ENCODE data around the gene TMCC1. TPM values are rescaled to one million over a fixed set of nuclear protein-coding genes. Genes with fewer than 3 reads are reported as not detected.
A peak's percentile ranks its signal among the peaks of the same experiment; 100 is the strongest.

The TMCC1 gene
- total RNA-seq, 1 experiment from 2014 or later: 23.0 TPM

- Histone ChIP-seq H3K4me1 (ENCODE audit: low read length) (peaks cover 71% of the 10 kb centered on the region), H2AFZ (ENCODE audit: low read length) (no peak overlapping the region), H3K27me3 (ENCODE audit: low read length) (no peaks in the 10 kb centered on the region), H3K4me2 (ENCODE audit: low read depth, low read length, poor library complexity, severe bottlenecking) (no peak overlapping the region), H3K9me3 (ENCODE audit: low read length) (no peaks in the 10 kb centered on the region), H4K20me1 (ENCODE audit: insufficient read depth, low read depth, low read length) (no peaks in the 10 kb centered on the region), H3K9me2 (replicated peaks; ENCODE audit: insufficient read depth, low read length) (no peaks in the 10 kb centered on the region), H3K27ac (ENCODE audit: low read length) (peak overlapping the region; percentile 16; the same call in 1 of the 2 replicates), H3K79me2 (ENCODE audit: low read length) (peaks cover 43% of the 10 kb centered on the region), H3K4me3 (ENCODE audit: low read length) (no peak overlapping the region), H3K36me3 (ENCODE audit: insufficient read depth, low read length) (no peaks in the 10 kb centered on the region), H3K9ac (ENCODE audit: low read length) (no peak overlapping the region)
- no peak for DNase-seq
Observed at GRCh38 chr3:129655291-129655700, 238.2 kb downstream of the TMCC1 start.

- Histone ChIP-seq H3K79me2 (ENCODE audit: low read length) (peaks cover 36% of the 10 kb centered on the region), H3K9me3 (ENCODE audit: low read length) (no peaks in the 10 kb centered on the region), H2AFZ (ENCODE audit: low read length) (no peak overlapping the region), H3K4me1 (ENCODE audit: low read length) (peaks cover 66% of the 10 kb centered on the region), H3K36me3 (ENCODE audit: insufficient read depth, low read length) (no peaks in the 10 kb centered on the region), H3K27me3 (ENCODE audit: low read length) (no peaks in the 10 kb centered on the region), H3K9ac (ENCODE audit: low read length) (no peak overlapping the region), H3K9me2 (replicated peaks; ENCODE audit: insufficient read depth, low read length) (no peaks in the 10 kb centered on the region), H3K4me3 (ENCODE audit: low read length) (no peak overlapping the region), H4K20me1 (ENCODE audit: insufficient read depth, low read depth, low read length) (no peaks in the 10 kb centered on the region), H3K27ac (ENCODE audit: low read length) (0 out of 2 replicates have a peak overlapping the region, but pooled peaks have one; percentile 16), H3K4me2 (ENCODE audit: low read depth, low read length, poor library complexity, severe bottlenecking) (no peak overlapping the region)
- no peak for DNase-seq
Observed at GRCh38 chr3:129654131-129654530, 239.4 kb downstream of the TMCC1 start.

GRCh38 chr3:129653019-129653418 is 240.5 kb downstream of the TMCC1 start:
- Histone ChIP-seq H3K9me3 (ENCODE audit: low read length) (no peaks in the 10 kb centered on the region), H3K27me3 (ENCODE audit: low read length) (no peaks in the 10 kb centered on the region), H3K4me1 (ENCODE audit: low read length) (peaks cover 55% of the 10 kb centered on the region), H4K20me1 (ENCODE audit: insufficient read depth, low read depth, low read length) (no peaks in the 10 kb centered on the region), H3K9me2 (replicated peaks; ENCODE audit: insufficient read depth, low read length) (no peaks in the 10 kb centered on the region), H3K4me2 (ENCODE audit: low read depth, low read length, poor library complexity, severe bottlenecking) (no peak overlapping the region), H2AFZ (ENCODE audit: low read length) (no peak overlapping the region), H3K27ac (ENCODE audit: low read length) (no peak overlapping the region), H3K9ac (ENCODE audit: low read length) (no peak overlapping the region), H3K36me3 (ENCODE audit: insufficient read depth, low read length) (no peaks in the 10 kb centered on the region), H3K79me2 (ENCODE audit: low read length) (peaks cover 28% of the 10 kb centered on the region), H3K4me3 (ENCODE audit: low read length) (no peak overlapping the region)
- DNase-seq: no peak

- Histone ChIP-seq H3K4me2 (ENCODE audit: low read depth, low read length, poor library complexity, severe bottlenecking) (no peak overlapping the region), H3K79me2 (ENCODE audit: low read length) (peaks cover 20% of the 10 kb centered on the region)
Observed at GRCh38 chr3:129651435-129652202, 241.9 kb downstream of the TMCC1 start.

GRCh38 chr3:129650256-129650872 is 243.1 kb downstream of the TMCC1 start:
- H3K9ac ChIP-seq (ENCODE audit: low read length): peak overlapping the region; percentile 38
- H3K9me2 ChIP-seq (replicated peaks; ENCODE audit: insufficient read depth, low read length): no peaks in the 10 kb centered on the region
- H3K36me3 ChIP-seq (ENCODE audit: insufficient read depth, low read length): no peaks in the 10 kb centered on the region
- H3K9me3 ChIP-seq (ENCODE audit: low read length): no peaks in the 10 kb centered on the region
- no peak overlapping the region for H2AFZ ChIP-seq (ENCODE audit: low read length)
- peak; percentile 92 for DNase-seq
- H3K27me3 ChIP-seq (ENCODE audit: low read length): no peaks in the 10 kb centered on the region
- H3K27ac ChIP-seq (ENCODE audit: low read length): peak overlapping the region; percentile 46; the same call in 1 of the 2 replicates
- H3K4me3 ChIP-seq (ENCODE audit: low read length): peak overlapping the region; percentile 7
- no peaks in the 10 kb centered on the region for H4K20me1 ChIP-seq (ENCODE audit: insufficient read depth, low read depth, low read length)
- H3K4me2 ChIP-seq (ENCODE audit: low read depth, low read length, poor library complexity, severe bottlenecking): peak overlapping the region; percentile 59
- H3K4me1 ChIP-seq (ENCODE audit: low read length): peaks cover 28% of the 10 kb centered on the region
- peaks cover 8% of the 10 kb centered on the region for H3K79me2 ChIP-seq (ENCODE audit: low read length)

More at GRCh38 chr3:129651435-129652202, 241.9 kb downstream of the TMCC1 start:
- no peaks in the 10 kb centered on the region for H3K9me2 ChIP-seq (replicated peaks; ENCODE audit: insufficient read depth, low read length)
- no peaks in the 10 kb centered on the region for H4K20me1 ChIP-seq (ENCODE audit: insufficient read depth, low read depth, low read length)
- no peaks in the 10 kb centered on the region for H3K36me3 ChIP-seq (ENCODE audit: insufficient read depth, low read length)
- peaks cover 41% of the 10 kb centered on the region for H3K4me1 ChIP-seq (ENCODE audit: low read length)
- H3K4me3 ChIP-seq (ENCODE audit: low read length): no peak overlapping the region
- H3K27ac ChIP-seq (ENCODE audit: low read length): peak overlapping the region; percentile 46; the same call in 1 of the 2 replicates
- H3K27me3 ChIP-seq (ENCODE audit: low read length): no peaks in the 10 kb centered on the region
- no peak for DNase-seq
- H2AFZ ChIP-seq (ENCODE audit: low read length): no peak overlapping the region
- H3K9ac ChIP-seq (ENCODE audit: low read length): no peak overlapping the region
- no peaks in the 10 kb centered on the region for H3K9me3 ChIP-seq (ENCODE audit: low read length)

GRCh38 chr3:129648391-129648790 is 245.1 kb downstream of the TMCC1 start:
- peaks cover 27% of the 10 kb centered on the region for H3K4me1 ChIP-seq (ENCODE audit: low read length)
- no peaks in the 10 kb centered on the region for H3K36me3 ChIP-seq (ENCODE audit: insufficient read depth, low read length)
- H4K20me1 ChIP-seq (ENCODE audit: insufficient read depth, low read depth, low read length): no peaks in the 10 kb centered on the region
- H3K27me3 ChIP-seq (ENCODE audit: low read length): no peaks in the 10 kb centered on the region
- H3K9me2 ChIP-seq (replicated peaks; ENCODE audit: insufficient read depth, low read length): no peaks in the 10 kb centered on the region
- H3K9me3 ChIP-seq (ENCODE audit: low read length): no peaks in the 10 kb centered on the region
- H3K79me2 ChIP-seq (ENCODE audit: low read length): peaks cover 4% of the 10 kb centered on the region; the same call in 1 of the 2 replicates
- no peak overlapping the region for H3K4me2 ChIP-seq (ENCODE audit: low read depth, low read length, poor library complexity, severe bottlenecking)
- no peak for DNase-seq
- no peak overlapping the region for H2AFZ ChIP-seq (ENCODE audit: low read length)
- no peak overlapping the region for H3K4me3 ChIP-seq (ENCODE audit: low read length)
- H3K27ac ChIP-seq (ENCODE audit: low read length): no peak overlapping the region
- H3K9ac ChIP-seq (ENCODE audit: low read length): no peak overlapping the region

- Histone ChIP-seq H2AFZ (ENCODE audit: low read length) (no peak overlapping the region), H4K20me1 (ENCODE audit: insufficient read depth, low read depth, low read length) (no peaks in the 10 kb centered on the region), H3K27ac (ENCODE audit: low read length) (no peak overlapping the region), H3K4me2 (ENCODE audit: low read depth, low read length, poor library complexity, severe bottlenecking) (no peak overlapping the region), H3K4me1 (ENCODE audit: low read length) (peaks cover 5% of the 10 kb centered on the region), H3K4me3 (ENCODE audit: low read length) (no peak overlapping the region), H3K36me3 (ENCODE audit: insufficient read depth, low read length) (no peaks in the 10 kb centered on the region), H3K9me2 (replicated peaks; ENCODE audit: insufficient read depth, low read length) (no peaks in the 10 kb centered on the region), H3K79me2 (ENCODE audit: low read length) (peaks cover 4% of the 10 kb centered on the region; the same call in 1 of the 2 replicates), H3K9ac (ENCODE audit: low read length) (no peak overlapping the region), H3K27me3 (ENCODE audit: low read length) (no peaks in the 10 kb centered on the region), H3K9me3 (ENCODE audit: low read length) (no peaks in the 10 kb centered on the region)
- no peak for DNase-seq
Observed at GRCh38 chr3:129645286-129645685, 248.2 kb downstream of the TMCC1 start.

- Histone ChIP-seq H3K4me2 (ENCODE audit: low read depth, low read length, poor library complexity, severe bottlenecking) (no peak overlapping the region), H3K9me3 (ENCODE audit: low read length) (no peaks in the 10 kb centered on the region)
Observed at GRCh38 chr3:129644836-129645235, 248.7 kb downstream of the TMCC1 start.

More at GRCh38 chr3:129644836-129645235, 248.7 kb downstream of the TMCC1 start:
- Histone ChIP-seq H3K79me2 (ENCODE audit: low read length) (peaks cover 2% of the 10 kb centered on the region; the same call in 1 of the 2 replicates), H2AFZ (ENCODE audit: low read length) (no peak overlapping the region), H3K27me3 (ENCODE audit: low read length) (no peaks in the 10 kb centered on the region), H3K36me3 (ENCODE audit: insufficient read depth, low read length) (no peaks in the 10 kb centered on the region), H3K9me2 (replicated peaks; ENCODE audit: insufficient read depth, low read length) (no peaks in the 10 kb centered on the region), H3K4me1 (ENCODE audit: low read length) (peaks cover under 1% of the 10 kb centered on the region; the same call in 1 of the 2 replicates), H3K27ac (ENCODE audit: low read length) (no peak overlapping the region), H4K20me1 (ENCODE audit: insufficient read depth, low read depth, low read length) (no peaks in the 10 kb centered on the region), H3K9ac (ENCODE audit: low read length) (no peak overlapping the region), H3K4me3 (ENCODE audit: low read length) (no peak overlapping the region)
- no peak for DNase-seq
